GM12865 (cell line): ENCODE results near the gene ZNG1F.
"Not testable (repeated sequence)": the region's sequence is repeated elsewhere in the genome, so short reads cannot be mapped to it uniquely, and the experiment has no call there.

Source experiments
- DNase-seq: peaks from one replicate; pipeline ENCODE4 v3.0.0; 2010; ENCODE audit warnings: low read depth
- H3K4me3 ChIP-seq: 2 replicates; pipeline ENCODE4 v1.5.1; 2011; ENCODE audit warnings: mild to moderate bottlenecking, low read depth, low read length, control low read depth

Gene ZNG1F

GRCh38 chr9:41125936-41126335 is 63.2 kb downstream of the ZNG1F start:
- not testable (repeated sequence) for DNase-seq, H3K4me3 ChIP-seq

- DNase-seq, H3K4me3 ChIP-seq: not testable (repeated sequence)
Observed at GRCh38 chr9:41125109-41125658, 63.9 kb downstream of the ZNG1F start.

- H3K4me3 ChIP-seq, DNase-seq: not testable (repeated sequence)
Observed at GRCh38 chr9:41124250-41125108, 64.6 kb downstream of the ZNG1F start.

- H3K4me3 ChIP-seq, DNase-seq: not testable (repeated sequence)
Observed at GRCh38 chr9:41123812-41124211, 65.3 kb downstream of the ZNG1F start.

- DNase-seq, H3K4me3 ChIP-seq: not testable (repeated sequence)
Observed at GRCh38 chr9:41123396-41123795, 65.7 kb downstream of the ZNG1F start.

GRCh38 chr9:41120696-41121095 is 68.4 kb downstream of the ZNG1F start:
- not testable (repeated sequence) for DNase-seq, H3K4me3 ChIP-seq

GRCh38 chr9:41119719-41120118 is 69.4 kb downstream of the ZNG1F start:
- not testable (repeated sequence) for H3K4me3 ChIP-seq, DNase-seq

GRCh38 chr9:41119311-41119710 is 69.8 kb downstream of the ZNG1F start:
- not testable (repeated sequence) for DNase-seq

GRCh38 chr9:41113348-41113747 is 75.8 kb downstream of the ZNG1F start:
- not testable (repeated sequence) for DNase-seq, H3K4me3 ChIP-seq

More at GRCh38 chr9:41119311-41119710, 69.8 kb downstream of the ZNG1F start:
- H3K4me3 ChIP-seq, result not testable (repeated sequence)

- DNase-seq, H3K4me3 ChIP-seq: not testable (repeated sequence)
Observed at GRCh38 chr9:41111414-41111813, 77.7 kb downstream of the ZNG1F start.

- DNase-seq, result peak; percentile 1
Observed at GRCh38 chr9:41110913-41111312, 78.2 kb downstream of the ZNG1F start.

GRCh38 chr9:41109253-41109652 is 79.9 kb downstream of the ZNG1F start:
- H3K4me3 ChIP-seq, DNase-seq: not testable (repeated sequence)

More at GRCh38 chr9:41110913-41111312, 78.2 kb downstream of the ZNG1F start:
- not testable (repeated sequence) for H3K4me3 ChIP-seq

GRCh38 chr9:41108816-41109215 is 80.3 kb downstream of the ZNG1F start:
- DNase-seq, H3K4me3 ChIP-seq: not testable (repeated sequence)

- H3K4me3 ChIP-seq, DNase-seq: not testable (repeated sequence)
Observed at GRCh38 chr9:41106472-41107116, 82.5 kb downstream of the ZNG1F start.

GRCh38 chr9:41105557-41106253 is 83.4 kb downstream of the ZNG1F start:
- DNase-seq, H3K4me3 ChIP-seq: not testable (repeated sequence)

- not testable (repeated sequence) for DNase-seq, H3K4me3 ChIP-seq
Observed at GRCh38 chr9:41104542-41104941, 84.6 kb downstream of the ZNG1F start.

- DNase-seq, result not testable (repeated sequence)
Observed at GRCh38 chr9:41100508-41100907, 88.6 kb downstream of the ZNG1F start.

GRCh38 chr9:41098759-41099158 is 90.4 kb downstream of the ZNG1F start:
- H3K4me3 ChIP-seq, DNase-seq: not testable (repeated sequence)

More at GRCh38 chr9:41100508-41100907, 88.6 kb downstream of the ZNG1F start:
- not testable (repeated sequence) for H3K4me3 ChIP-seq

- DNase-seq, H3K4me3 ChIP-seq: not testable (repeated sequence)
Observed at GRCh38 chr9:41095060-41095459, 94.1 kb downstream of the ZNG1F start.
